Stimulated activated CD4-positive, alpha-beta T cell treated with anti-CD3 and anti-CD28 coated beads, Interleukin-2, amount 100 ng/mL, for 24 hours (primary cell): Measurements from ENCODE around the gene KCNN4.
"Not testable (repeated sequence)": the region's sequence is repeated elsewhere in the genome, so short reads cannot be mapped to it uniquely, and the experiment has no call there.

ENCODE experiments used
- DNase-seq, 2 donors: peaks; one replicate each; pipeline ENCODE4 v3.0.0-alpha.2; 2020

Gene KCNN4

GRCh38 chr19:43774103-43774939 is 6.5 kb downstream of the KCNN4 start:
- no peak for DNase-seq

DNA sequence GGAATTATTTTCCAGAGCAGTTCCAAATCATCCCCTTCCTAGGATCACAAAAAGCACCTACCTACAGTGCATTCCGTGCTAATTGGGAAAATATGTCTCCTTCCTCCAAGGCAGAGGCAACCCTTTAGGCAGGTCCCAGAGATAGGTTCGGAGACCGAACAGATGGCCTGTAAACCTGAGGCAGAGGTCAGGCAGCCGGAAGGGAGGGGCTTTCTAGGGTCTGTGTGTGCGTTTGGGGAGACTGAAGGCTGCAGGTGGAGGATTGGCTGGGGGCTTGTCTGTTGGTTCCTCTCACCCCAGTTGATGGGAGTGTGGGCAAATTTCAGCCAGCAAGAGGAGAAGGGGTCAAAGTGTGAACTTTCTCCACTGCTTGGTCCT is 7.1 kb downstream of the KCNN4 start:
- no peak for DNase-seq

DNA sequence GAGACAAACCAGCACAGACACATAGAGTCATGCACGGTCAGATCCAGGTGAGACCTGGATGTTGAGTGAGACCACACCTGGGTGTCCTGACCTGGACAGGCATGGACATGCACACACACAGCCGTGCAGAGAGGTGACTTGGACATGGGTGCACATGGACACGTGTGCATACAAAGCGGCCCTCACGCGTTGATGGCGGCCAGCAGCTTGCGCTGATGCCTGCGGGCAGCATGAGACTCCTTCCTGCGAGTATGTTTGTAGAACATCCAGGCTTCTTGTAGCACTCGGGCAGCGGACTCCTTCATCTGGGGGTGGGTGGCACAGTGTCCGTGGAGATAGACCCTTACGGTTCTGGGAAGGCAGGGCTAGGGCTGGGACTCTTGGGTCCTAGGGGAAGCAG is 11.5 kb downstream of the KCNN4 start:
- DNase-seq: no peak

DNA sequence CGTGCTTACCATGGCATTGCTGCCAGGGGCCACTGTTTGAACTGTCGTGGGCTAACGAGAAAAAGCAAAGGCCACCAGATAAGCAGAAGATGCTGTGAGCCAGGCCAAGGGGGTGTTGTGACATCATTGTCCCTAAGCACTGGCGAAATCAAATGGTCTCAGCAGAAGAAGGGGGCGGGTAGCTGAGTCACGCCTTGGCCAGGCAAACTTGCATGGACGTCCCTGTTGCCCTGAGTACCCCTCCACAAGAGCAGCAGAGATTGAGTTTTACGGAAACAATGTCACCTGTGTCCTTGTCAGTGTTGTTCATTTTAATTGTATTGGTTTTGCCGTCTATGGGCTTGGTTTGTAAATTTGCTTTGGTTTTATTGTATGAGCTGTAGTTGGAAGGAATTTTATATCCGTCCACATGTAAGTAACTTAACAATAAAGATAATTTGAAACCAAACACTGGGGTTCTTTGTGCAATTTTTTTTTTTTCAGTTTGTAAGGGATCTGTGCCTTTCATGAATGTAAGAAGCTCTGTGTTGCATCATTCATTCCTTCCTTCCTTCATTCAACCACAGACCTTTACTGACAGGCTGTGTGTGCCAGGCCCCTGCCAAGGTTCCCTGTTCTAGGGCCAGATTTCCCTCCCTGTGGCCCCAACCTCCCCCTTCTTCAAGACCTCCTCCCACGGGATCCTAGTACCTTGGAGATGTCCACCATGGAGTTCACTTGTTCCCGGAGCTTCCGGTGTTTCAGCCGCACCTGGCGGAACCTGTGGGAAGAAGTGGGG is 12.3 kb downstream of the KCNN4 start:
- no peak for DNase-seq

DNA sequence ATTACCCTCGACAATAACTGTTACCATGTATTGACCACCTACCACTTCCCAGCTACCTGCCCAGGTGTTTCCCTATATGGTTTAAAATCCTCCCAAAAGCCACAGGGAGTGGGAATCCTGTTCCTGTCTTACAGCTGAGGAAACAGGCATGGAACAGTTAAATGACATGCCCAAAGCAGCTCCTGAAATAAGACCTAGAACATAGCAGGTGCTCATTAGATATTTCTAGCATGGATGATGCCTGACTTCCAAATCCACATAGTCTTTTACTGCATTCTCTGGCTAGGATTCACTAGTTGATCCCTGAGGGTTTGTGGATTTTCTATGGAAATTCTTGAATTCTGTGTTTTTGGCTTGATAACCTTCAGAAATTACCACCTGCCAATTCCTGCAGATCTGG is 13.0 kb downstream of the KCNN4 start:
- DNase-seq: no peak

- no peak for DNase-seq
Measured at GRCh38 chr19:43767316-43767715, 13.5 kb downstream of the KCNN4 start.

DNA sequence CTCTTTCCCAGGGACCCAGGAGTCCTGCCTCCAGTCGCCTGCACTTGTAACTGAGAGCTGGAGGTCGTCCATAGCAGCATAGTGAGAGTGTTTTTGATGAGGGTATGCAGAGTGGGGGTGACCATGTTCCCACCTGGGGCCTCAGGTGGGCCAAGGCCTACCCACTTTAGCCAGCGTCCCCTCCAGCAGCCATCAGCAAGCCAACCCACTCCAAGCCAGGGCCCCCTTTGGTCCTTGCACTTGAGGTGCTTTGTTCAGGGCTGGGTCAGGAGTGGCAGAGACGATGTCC is 14.1 kb downstream of the KCNN4 start:
- no peak for DNase-seq

- peak; percentile 83 to 86 for DNase-seq
Measured at GRCh38 chr19:43765109-43765876, 15.5 kb downstream of the KCNN4 start.

- DNase-seq: not testable (repeated sequence)
Measured at GRCh38 chr19:43764684-43765083, 16.1 kb downstream of the KCNN4 start.

DNA sequence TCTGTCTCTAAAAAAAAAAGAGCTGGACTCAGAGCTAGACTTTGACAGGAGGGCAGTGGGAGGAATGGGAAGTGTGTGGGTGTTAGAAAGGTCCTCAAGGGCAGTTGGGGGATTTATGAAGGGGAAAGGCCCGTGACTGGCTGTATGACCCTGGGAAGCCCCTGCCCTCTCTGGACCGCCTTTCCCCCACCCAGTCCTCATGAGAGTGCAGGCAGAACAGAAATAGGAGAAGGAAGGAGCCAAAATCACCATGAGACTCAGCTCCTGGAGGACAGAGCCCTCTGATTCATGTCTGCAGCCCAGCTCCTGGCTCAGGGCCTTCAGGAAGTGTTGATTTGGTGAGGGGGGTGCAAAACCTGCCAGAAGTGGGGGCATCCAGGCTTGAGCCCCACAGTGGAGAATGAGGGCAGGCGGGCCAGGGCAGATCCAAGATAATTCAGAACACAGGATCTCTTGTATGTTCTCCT is 17.3 kb downstream of the KCNN4 start:
- DNase-seq: no peak

DNA sequence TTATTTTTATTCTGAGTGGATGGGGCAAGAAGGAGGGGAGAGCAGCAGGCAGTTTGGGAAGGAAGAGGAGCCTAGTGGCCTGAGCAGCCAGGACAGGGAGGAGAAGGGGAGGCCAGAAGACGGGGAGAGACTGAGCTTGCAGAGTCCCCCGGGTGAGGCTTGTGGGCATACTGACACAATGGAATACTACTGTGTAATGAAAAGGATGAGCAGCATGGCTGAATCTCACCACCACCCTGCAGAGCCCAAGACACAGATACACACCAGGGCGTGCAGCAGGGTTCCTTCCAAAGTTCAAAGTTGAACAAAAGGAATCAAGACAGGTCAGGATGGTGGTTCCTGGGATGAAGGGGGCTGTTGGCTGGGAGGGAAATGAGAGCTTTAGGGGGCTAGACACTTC is 18.0 kb downstream of the KCNN4 start:
- DNase-seq: no peak

DNA sequence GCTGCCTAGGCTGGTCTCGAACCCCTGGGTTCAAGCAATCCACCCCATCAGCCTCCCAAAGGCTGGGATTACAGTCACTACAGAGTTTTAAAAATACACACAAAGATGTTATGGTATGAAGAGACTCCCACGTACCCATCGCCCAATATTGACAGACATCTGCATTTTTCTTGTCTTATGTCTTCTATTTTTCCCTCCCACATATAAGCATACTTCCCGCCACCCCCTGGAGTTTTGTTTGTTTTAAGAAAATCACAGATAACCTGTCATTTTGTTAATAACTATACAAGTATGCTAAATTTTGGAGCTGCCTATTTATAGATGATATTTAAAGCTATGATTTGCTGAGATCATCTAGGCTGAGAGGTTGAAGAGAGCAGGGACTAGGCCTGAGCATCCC is 19.8 kb downstream of the KCNN4 start:
- DNase-seq: no peak

DNA sequence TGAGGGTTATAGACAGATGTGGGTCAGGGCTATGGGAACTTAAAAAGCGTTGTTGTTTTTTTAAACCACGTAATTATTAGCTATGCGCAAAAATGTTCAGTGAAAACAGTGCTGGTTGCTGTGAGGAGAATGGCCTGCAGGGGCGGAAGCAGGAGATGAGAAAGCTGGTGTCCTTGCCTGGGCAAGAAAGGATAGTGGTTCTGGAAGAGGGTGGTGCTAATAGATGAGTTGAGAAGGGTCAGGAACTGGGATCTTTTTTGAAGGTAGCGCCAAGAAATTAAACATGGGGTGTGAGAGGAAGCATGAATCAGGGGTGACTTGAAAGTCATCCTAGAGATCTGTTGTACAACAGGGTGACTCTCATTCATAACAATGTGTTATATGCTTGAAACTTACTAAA is 21.3 kb downstream of the KCNN4 start:
- no peak for DNase-seq

- peak; percentile 82 to 87 for DNase-seq
Measured at GRCh38 chr19:43755256-43755801, 25.4 kb downstream of the KCNN4 start.

DNA sequence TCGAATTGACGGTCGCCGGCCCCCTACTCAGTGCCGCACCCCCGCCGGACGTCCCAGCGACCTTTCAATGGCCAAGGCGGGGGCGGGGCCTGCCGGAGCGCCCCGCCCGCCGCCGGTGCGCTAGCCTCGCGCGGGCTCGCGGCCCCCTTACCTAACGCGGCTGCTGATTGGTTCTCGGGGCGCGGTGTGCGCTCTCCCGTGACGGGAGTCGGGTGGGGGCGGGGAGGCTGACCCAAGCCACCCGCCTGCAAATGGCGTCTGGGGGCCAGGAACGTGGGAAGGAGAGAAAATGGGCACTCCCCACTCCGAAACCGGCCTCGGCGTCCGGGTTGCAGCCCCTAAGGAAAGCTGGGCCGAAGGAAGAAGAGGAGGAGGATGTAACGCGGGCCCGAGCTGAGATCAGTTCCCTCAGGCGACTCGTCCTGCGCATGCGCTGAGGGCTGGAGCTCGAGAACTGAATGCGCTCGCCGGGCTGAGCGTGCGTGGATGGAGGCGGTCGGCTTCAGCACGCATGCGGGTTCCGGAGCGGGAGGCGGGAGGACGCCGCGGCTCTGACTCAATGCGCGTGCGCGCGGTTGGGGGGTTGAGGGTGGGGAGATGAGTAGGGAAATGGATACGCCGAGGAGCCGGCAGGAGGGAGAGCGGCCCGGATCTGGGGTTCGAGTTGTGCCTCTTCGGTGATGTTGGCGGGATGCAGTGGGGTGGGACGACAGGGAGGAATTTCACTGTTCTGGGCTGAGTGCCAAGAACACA is 26.1 kb downstream of the KCNN4 start, which contains the start of gene SMG9:
TSS of gene SMG9 (minus strand) at position 460 of the 753 bp plus-strand sequence. CDS start 4,221 bp downstream, outside the sequence.
- peak; percentile 97 to 98 for DNase-seq

GRCh38 chr19:43754253-43754502 is 26.6 kb downstream of the KCNN4 start:
- DNase-seq: no peak

GRCh38 chr19:43752287-43752875 is 28.4 kb downstream of the KCNN4 start:
- DNase-seq: no peak

DNA sequence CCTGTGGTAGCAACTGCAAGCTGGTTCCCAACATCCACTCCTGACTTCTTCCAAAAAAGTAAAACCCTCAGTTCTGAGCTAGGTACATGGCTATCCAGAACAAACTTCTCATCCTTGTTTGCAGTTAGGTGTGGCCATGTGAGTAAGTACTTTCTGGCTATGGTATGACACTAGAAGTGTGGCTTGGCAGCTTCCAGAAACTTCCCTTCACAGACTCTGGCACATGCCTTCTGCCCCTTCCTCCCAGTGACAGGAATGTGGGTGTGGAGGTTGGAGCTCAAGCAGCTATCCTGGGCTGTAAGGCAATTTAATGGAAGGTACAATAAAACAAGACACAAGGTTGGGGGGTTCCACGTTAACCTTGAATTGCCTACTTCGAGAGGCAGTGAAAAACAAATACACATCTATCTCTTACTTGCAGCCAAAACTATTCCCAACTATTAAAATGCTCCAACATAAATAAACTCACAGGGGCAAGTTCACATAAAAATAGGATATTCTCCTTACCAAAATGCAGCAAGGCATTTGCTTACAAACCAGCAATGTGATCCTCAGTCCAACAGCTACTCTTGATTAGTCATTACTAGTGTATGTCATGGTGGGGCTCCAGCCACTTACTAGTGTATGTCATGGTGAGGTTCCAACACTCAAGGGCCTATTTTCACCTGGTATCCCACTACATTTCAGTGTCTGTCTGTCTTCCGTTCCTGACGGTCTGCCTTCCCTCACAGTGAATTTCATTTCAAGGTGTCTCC is 29.1 kb downstream of the KCNN4 start:
- no peak for DNase-seq

GRCh38 chr19:43749898-43750297 is 30.9 kb downstream of the KCNN4 start:
- DNase-seq: no peak

DNA sequence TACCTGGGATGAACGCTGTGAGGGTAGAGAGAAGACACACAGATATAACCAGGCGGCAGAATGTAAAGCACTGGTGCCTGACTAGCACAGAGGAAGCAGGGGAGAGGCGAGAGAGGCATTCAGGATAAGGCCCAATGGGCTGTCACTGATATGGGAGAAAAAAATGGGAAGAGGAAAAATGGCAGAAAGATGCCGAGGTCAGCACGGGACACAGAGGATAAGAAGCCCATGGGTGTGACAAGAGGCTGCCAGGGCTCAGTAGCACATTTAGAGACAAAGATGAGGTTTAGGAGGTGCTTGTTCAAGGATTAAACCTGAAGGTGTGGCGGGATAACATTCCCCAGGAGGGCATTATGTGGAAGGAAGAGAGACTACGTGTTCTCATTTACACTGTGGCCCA is 31.6 kb downstream of the KCNN4 start:
- no peak for DNase-seq

DNA sequence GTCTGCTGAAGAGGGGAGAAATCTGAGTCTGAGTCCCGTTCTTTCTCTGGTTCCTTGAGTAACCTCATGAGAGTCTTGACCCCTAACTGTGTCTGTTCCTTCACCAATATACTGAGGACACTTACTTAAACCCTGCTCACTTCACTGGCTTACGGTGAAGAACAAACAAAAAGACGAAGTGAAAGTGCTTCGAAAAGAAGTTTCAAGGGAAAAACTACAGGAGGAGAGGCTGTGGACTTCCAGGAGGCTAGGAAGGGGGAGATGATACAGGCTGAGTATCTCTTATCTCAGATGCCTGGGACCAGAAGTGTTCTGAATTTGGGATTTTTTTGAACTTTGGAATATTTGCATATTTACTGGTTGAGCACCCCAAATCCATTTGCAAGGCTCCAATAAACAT is 32.1 kb downstream of the KCNN4 start:
- DNase-seq: no peak

DNA sequence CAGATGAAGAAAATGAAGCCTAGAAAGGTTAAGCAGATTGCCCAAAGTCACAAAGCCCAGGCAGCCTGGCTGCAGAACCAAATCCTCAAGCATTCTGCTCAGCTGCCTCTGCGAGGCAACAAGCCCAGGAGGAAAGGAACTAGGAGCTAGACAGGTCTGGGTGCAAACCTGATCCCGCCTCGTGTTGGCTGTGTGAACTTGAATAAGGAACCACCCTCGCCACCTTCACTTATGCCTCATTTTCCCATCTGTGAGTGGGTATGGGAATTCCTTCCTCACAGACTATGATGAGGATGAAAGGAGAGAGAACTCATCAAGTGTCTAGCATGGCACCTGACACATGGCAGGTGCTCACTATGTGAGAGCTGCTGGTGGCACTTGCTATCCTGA is 32.6 kb downstream of the KCNN4 start:
- DNase-seq: no peak
